ENCODE data around the gene DHCR24.

DNA sequence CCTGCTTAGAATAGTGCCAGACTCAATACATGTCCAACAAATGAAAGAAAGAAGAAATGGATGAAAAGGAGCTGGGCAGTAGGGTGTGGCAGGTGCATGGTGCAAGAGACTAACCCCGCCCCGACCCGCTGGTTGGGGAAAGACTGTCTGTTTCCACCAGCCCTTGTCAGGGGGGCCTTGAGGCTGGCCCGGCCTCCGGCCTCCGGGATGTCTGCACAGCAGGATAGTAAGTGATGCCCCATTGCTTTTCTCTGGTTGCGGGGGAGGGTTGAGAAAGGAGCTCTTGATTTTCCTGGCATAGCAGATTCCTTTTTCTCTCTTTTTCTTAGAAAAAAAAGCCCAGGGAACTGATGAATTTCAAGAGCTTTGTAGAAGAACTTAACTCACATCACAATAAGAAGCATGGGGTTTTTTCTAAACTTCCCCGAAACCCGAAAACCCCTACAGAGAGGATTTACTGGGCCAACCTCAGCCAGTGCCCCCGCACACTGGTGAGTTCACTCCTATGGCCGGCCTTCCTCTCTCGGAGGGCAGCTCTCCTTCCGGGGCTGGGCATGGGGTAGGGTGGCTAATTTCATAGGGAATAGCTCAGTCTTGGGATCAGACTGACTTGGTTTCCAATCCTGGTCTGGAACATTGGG is 73.4 kb downstream of the DHCR24 start:
- no peak for TF ChIP-seq POLR2A (IDR thresholded peaks at IDR 0.05)
- TF ChIP-seq, protein P1, sequence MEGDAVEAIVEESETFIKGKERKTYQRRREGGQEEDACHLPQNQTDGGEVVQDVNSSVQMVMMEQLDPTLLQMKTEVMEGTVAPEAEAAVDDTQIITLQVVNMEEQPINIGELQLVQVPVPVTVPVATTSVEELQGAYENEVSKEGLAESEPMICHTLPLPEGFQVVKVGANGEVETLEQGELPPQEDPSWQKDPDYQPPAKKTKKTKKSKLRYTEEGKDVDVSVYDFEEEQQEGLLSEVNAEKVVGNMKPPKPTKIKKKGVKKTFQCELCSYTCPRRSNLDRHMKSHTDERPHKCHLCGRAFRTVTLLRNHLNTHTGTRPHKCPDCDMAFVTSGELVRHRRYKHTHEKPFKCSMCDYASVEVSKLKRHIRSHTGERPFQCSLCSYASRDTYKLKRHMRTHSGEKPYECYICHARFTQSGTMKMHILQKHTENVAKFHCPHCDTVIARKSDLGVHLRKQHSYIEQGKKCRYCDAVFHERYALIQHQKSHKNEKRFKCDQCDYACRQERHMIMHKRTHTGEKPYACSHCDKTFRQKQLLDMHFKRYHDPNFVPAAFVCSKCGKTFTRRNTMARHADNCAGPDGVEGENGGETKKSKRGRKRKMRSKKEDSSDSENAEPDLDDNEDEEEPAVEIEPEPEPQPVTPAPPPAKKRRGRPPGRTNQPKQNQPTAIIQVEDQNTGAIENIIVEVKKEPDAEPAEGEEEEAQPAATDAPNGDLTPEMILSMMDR (IDR thresholded peaks at IDR 0.05) = no peak

Measured in body of pancreas (tissue), 4 donors.